H9 (cell line): Measurements from ENCODE around the gene ZSCAN31. TPM values are rescaled to one million over a fixed set of nuclear protein-coding genes. Genes with fewer than 3 reads are reported as not detected.

ENCODE experiments used
- DNase-seq: peaks from one replicate; pipeline ENCODE4 v3.0.0-alpha.2; 2017
- H2AFZ ChIP-seq: one replicate; pipeline ENCODE4 v1.6.1; 2013; ENCODE audit warnings: mild to moderate bottlenecking, low read length, control low read depth, moderate library complexity
- H2AK5ac ChIP-seq: 2 replicates; pipeline ENCODE4 v1.6.1; 2013; ENCODE audit warnings: low read length, control low read depth, mixed read lengths; ENCODE audit not compliant: insufficient read length
- H2BK120ac ChIP-seq: one replicate; pipeline ENCODE4 v1.6.1; 2013; ENCODE audit warnings: low read depth, mild to moderate bottlenecking, low read length, control low read depth, inconsistent platforms; ENCODE audit not compliant: poor library complexity, severe bottlenecking
- H2BK12ac ChIP-seq: 2 replicates; pipeline ENCODE4 v1.6.1; 2013; ENCODE audit warnings: low read length, control low read depth, mixed read lengths, low read depth; ENCODE audit not compliant: insufficient read length
- H2BK15ac ChIP-seq: 2 replicates; pipeline ENCODE4 v1.6.1; 2013; ENCODE audit warnings: low read depth, low read length, control low read depth
- H2BK20ac ChIP-seq: one replicate; pipeline ENCODE4 v1.6.1; 2013; ENCODE audit warnings: low read depth, mild to moderate bottlenecking, low read length, control low read depth, inconsistent platforms; ENCODE audit not compliant: poor library complexity, severe bottlenecking
- H2BK5ac ChIP-seq: 2 replicates; pipeline ENCODE4 v1.6.1; 2013; ENCODE audit warnings: low read length, control low read depth, mixed read lengths; ENCODE audit not compliant: insufficient read length
- H3K14ac ChIP-seq: 2 replicates; pipeline ENCODE4 v1.6.1; 2013; ENCODE audit warnings: low read length, control low read depth; ENCODE audit not compliant: insufficient read depth
- H3K18ac ChIP-seq: 2 replicates; pipeline ENCODE4 v1.6.1; 2013; ENCODE audit warnings: low read depth, mild to moderate bottlenecking, mixed read lengths, low read length, control low read depth; ENCODE audit not compliant: insufficient read length
- H3K23ac ChIP-seq: 2 replicates; pipeline ENCODE4 v1.6.1; 2013; ENCODE audit warnings: low read length, control low read depth, mixed read lengths, low read depth; ENCODE audit not compliant: insufficient read length
- H3K23me2 ChIP-seq: 2 replicates; pipeline ENCODE4 v1.6.1; 2013; ENCODE audit warnings: low read depth, mild to moderate bottlenecking, mixed read lengths, low read length, control low read depth; ENCODE audit not compliant: insufficient read length, poor library complexity, severe bottlenecking
- H3K27ac ChIP-seq: 2 replicates; pipeline ENCODE4 v1.5.1; 2013; ENCODE audit warnings: low read length, control low read depth, mixed read lengths, low read depth; ENCODE audit not compliant: insufficient read length
- H3K27me3 ChIP-seq: 2 replicates; pipeline ENCODE4 v1.6.1; 2013; ENCODE audit warnings: low read length, control low read depth, inconsistent platforms; ENCODE audit not compliant: insufficient read depth
- H3K4ac ChIP-seq: 2 replicates; pipeline ENCODE4 v1.6.1; 2013; ENCODE audit warnings: low read depth, mild to moderate bottlenecking, control low read depth, inconsistent platforms, low read length, moderate library complexity
- H3K4me1 ChIP-seq: 2 replicates; pipeline ENCODE4 v1.6.1; 2013; ENCODE audit warnings: low read length, control low read depth, inconsistent platforms; ENCODE audit not compliant: insufficient read depth
- H3K4me2 ChIP-seq: 2 replicates; pipeline ENCODE4 v1.6.1; 2013; ENCODE audit warnings: low read length, control low read depth, mixed read lengths; ENCODE audit not compliant: insufficient read length, insufficient read depth
- H3K56ac ChIP-seq: 2 replicates; pipeline ENCODE4 v1.6.1; 2013; ENCODE audit warnings: low read depth, mild to moderate bottlenecking, mixed read lengths, low read length, control low read depth; ENCODE audit not compliant: insufficient read length
- H3K79me1 ChIP-seq: 2 replicates; pipeline ENCODE4 v1.6.1; 2013; ENCODE audit warnings: low read depth, mild to moderate bottlenecking, moderate library complexity, low read length, control low read depth, inconsistent platforms; ENCODE audit not compliant: insufficient read depth, poor library complexity, severe bottlenecking
- H3K79me2 ChIP-seq: 2 replicates; pipeline ENCODE4 v1.6.1; 2013; ENCODE audit warnings: low read length, control low read depth, inconsistent platforms; ENCODE audit not compliant: insufficient read depth
- H3K9ac ChIP-seq: 2 replicates; pipeline ENCODE4 v1.6.1; 2013; ENCODE audit warnings: low read length, control low read depth, mixed read lengths; ENCODE audit not compliant: insufficient read length; ENCODE audit errors: extremely low read depth
- H3K9me3 ChIP-seq: one replicate; pipeline ENCODE4 v1.6.1; 2013; ENCODE audit warnings: low read depth, low read length, inconsistent platforms; ENCODE audit not compliant: control insufficient read depth
- H3T11ph ChIP-seq: one replicate; pipeline ENCODE4 v1.6.1; 2013; ENCODE audit warnings: mild to moderate bottlenecking, low read length, control low read depth, inconsistent platforms
- H4K20me1 ChIP-seq: one replicate; pipeline ENCODE4 v1.6.1; 2013; ENCODE audit not compliant: control insufficient read depth, insufficient read length, insufficient read depth
- H4K5ac ChIP-seq: 2 replicates; pipeline ENCODE4 v1.6.1; 2013; ENCODE audit warnings: low read depth, mild to moderate bottlenecking, mixed read lengths, low read length, control low read depth; ENCODE audit not compliant: insufficient read length
- H4K8ac ChIP-seq: replicated peaks from 2 replicates; pipeline ENCODE4 v1.6.1; 2013; ENCODE audit warnings: low read length, control low read depth, mixed read lengths, low read depth; ENCODE audit not compliant: insufficient read length
- H4K91ac ChIP-seq: 2 replicates; pipeline ENCODE4 v1.6.1; 2013; ENCODE audit warnings: low read depth, mild to moderate bottlenecking, moderate library complexity, mixed read lengths, low read length, control low read depth; ENCODE audit not compliant: insufficient read length
- H3K27ac Mint-ChIP-seq, 3 experiments: 2 replicates in 2 of 3; 3 replicates in 1 of 3; pipeline ENCODE4 v1.8.0; 2020 to 2021; ENCODE audit warnings: mixed read lengths in 3 of 3, mild to moderate bottlenecking in 1 of 3, moderate library complexity in 1 of 3
- H3K27me3 Mint-ChIP-seq: 2 replicates; pipeline ENCODE4 v1.8.0; 2021; ENCODE audit warnings: low read depth, mild to moderate bottlenecking, moderate library complexity, mixed read lengths
- H3K36me3 Mint-ChIP-seq, 3 experiments: 2 replicates in 2 of 3; 3 replicates in 1 of 3; pipeline ENCODE4 v1.8.0; 2020 to 2021; ENCODE audit warnings: low read depth in 3 of 3, mixed read lengths in 3 of 3; ENCODE audit not compliant: insufficient read depth in 1 of 3
- H3K4me1 Mint-ChIP-seq, 2 experiments: 2 replicates each; pipeline ENCODE4 v1.8.0; 2020; ENCODE audit warnings: mixed read lengths in 2 of 2
- H3K4me3 Mint-ChIP-seq, 2 experiments: 2 replicates in 1 of 2; 3 replicates in 1 of 2; pipeline ENCODE4 v1.8.0; 2020 to 2021; ENCODE audit warnings: mild to moderate bottlenecking in 2 of 2, mixed read lengths in 2 of 2, moderate library complexity in 1 of 2
- H3K9me3 Mint-ChIP-seq, 2 experiments: 2 replicates in 1 of 2; 3 replicates in 1 of 2; pipeline ENCODE4 v1.8.0; 2020; ENCODE audit warnings: mild to moderate bottlenecking in 2 of 2, mixed read lengths in 2 of 2, moderate library complexity in 1 of 2
- WGBS: extraction: QIAGEN DNeasy Blood & Tissue Kit; methylation state at CpG from one replicate; pipeline ENCODE4 v1.1.7; 2013; ENCODE audit warnings: missing lambda C conversion rate, low lambda C conversion rate, mixed read lengths; ENCODE audit not compliant: insufficient read length; ENCODE audit errors: extremely low coverage; 5-methylcytosine and 5-hydroxymethylcytosine counted together
- total RNA-seq: library from RNA; stranded (reverse); gene quantifications from 2 replicates; pipeline ENCODE4 v1.2.1, GENCODE V29; 2021
- TF ChIP-seq, protein P1 (sequence below): fragments of 200-600 bp; sonication (generic); conservative IDR thresholded peaks from 3 replicates; pipeline ENCODE4 v1.8.0; 2021; ENCODE audit warnings: antibody characterized with exemption, mild to moderate bottlenecking

ZSCAN31 gene
- total RNA-seq, 1 experiment from 2014 or later = 7.1 TPM

DNA sequence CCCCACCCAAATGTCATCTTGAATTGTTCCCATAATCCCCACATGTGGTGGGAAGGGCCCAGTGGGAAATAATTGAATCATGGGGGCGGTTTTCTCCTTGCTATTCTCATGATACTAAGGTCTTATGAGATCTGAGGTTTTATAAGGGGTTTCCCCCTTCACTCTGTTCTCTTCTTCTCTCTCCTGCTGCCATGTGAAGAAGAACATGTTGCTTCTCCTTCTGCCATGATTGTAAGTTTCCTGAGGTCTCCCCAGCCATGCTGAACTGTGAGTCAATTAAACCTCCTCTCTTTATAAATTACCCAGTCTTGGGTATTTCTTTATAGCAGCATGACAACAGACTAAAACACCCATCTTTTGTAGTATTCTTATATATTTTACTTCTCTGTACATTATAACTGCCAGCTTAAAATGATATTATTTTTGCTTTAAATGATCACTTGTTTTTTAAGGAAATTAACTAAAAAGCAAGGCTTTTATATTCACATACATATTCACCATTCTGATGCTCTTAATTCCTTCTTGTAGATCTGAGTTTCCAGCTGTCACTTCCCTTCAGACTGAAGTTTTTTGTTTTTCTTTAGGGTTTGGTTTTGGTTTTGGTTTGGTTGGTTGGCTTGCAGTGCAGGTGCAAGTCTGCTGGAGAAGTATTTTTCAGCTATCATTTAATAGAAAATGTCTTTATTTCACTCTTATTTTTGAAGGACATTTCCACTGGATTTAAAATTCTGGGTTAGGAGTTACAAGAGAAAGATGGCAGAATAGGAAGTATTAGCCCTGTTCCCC is 4.6 kb upstream of the ZSCAN31 start:
- Histone ChIP-seq H4K91ac (no peak overlapping the region), H2AFZ (no peak overlapping the region), H4K8ac (no peak overlapping the region), H3K27ac (no peak overlapping the region), H3K9me3 (no peaks in the 10 kb centered on the region), H3K9ac (no peak overlapping the region), H4K5ac (no peak overlapping the region), H3K4ac (no peak overlapping the region), H3K56ac (no peak overlapping the region), H4K20me1 (no peaks in the 10 kb centered on the region), H3K79me1 (no peaks in the 10 kb centered on the region), H2AK5ac (no peak overlapping the region), H3K23me2 (peaks cover 9% of the 10 kb centered on the region), H2BK15ac (no peak overlapping the region), H2BK5ac (no peak overlapping the region), H2BK12ac (no peak overlapping the region), H3K27me3 (no peaks in the 10 kb centered on the region), H2BK120ac (no peak overlapping the region), H3K4me2 (no peak overlapping the region), H3K18ac (no peak overlapping the region), H3K23ac (no peak overlapping the region), H3K79me2 (no peaks in the 10 kb centered on the region), H2BK20ac (no peak overlapping the region), H3T11ph (no peak overlapping the region), H3K4me1 (no peaks in the 10 kb centered on the region), H3K14ac (no peak overlapping the region)
- H3K27me3 Mint-ChIP-seq = peaks cover 16% of the 10 kb centered on the region
- H3K36me3 Mint-ChIP-seq = no peaks in the 10 kb centered on the region
- DNase-seq = no peak
- no CpG with 5 or more reads among the region's 1 CpG for WGBS
- TF ChIP-seq, protein P1, sequence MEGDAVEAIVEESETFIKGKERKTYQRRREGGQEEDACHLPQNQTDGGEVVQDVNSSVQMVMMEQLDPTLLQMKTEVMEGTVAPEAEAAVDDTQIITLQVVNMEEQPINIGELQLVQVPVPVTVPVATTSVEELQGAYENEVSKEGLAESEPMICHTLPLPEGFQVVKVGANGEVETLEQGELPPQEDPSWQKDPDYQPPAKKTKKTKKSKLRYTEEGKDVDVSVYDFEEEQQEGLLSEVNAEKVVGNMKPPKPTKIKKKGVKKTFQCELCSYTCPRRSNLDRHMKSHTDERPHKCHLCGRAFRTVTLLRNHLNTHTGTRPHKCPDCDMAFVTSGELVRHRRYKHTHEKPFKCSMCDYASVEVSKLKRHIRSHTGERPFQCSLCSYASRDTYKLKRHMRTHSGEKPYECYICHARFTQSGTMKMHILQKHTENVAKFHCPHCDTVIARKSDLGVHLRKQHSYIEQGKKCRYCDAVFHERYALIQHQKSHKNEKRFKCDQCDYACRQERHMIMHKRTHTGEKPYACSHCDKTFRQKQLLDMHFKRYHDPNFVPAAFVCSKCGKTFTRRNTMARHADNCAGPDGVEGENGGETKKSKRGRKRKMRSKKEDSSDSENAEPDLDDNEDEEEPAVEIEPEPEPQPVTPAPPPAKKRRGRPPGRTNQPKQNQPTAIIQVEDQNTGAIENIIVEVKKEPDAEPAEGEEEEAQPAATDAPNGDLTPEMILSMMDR = no peak
- H3K4me3 Mint-ChIP-seq = no peak overlapping the region
- no peaks in the 10 kb centered on the region for H3K9me3 Mint-ChIP-seq
- H3K27ac Mint-ChIP-seq = no peak overlapping the region
- no peaks in the 10 kb centered on the region for H3K4me1 Mint-ChIP-seq
